Common myeloid progenitor, CD34-positive (primary cell): ENCODE data around the gene KNSTRN.

Source experiments
- CTCF ChIA-PET: fragments of 350-600 bp; sonication (Branson Sonifier 250); formaldehyde crosslinking; loops from one replicate; lab custom pipeline; 2021; ENCODE audit warnings: antibody characterized with exemption; lab: Charles Lee
- POLR2A ChIA-PET: fragments of 350-600 bp; sonication (Branson Sonifier 250); formaldehyde crosslinking; loops from one replicate; lab custom pipeline; 2021; ENCODE audit warnings: antibody characterized with exemption; lab: Charles Lee
- DNase-seq, 3 donors: peaks; one replicate each; pipeline versions ENCODE4 v3.0.0 to v3.0.0-alpha.2; 2013
- H3K27ac ChIP-seq, 2 experiments: 1 replicate in 1 of 2; 2 replicates in 1 of 2; pipeline ENCODE4 v1.7.0; 2013; ENCODE audit warnings: inconsistent platforms in 2 of 2, low read length in 2 of 2, mild to moderate bottlenecking in 2 of 2, low read depth in 1 of 2, moderate library complexity in 1 of 2; ENCODE audit not compliant: severe bottlenecking in 2 of 2, insufficient read depth in 1 of 2, poor library complexity in 1 of 2
- H3K27me3 ChIP-seq, 5 experiments: replicated peaks in 2 of 5; 1 replicate in 3 of 5; 2 replicates in 2 of 5; pipeline versions ENCODE4 v1.6.1 to v1.7.0; 2013; ENCODE audit warnings: low read length in 4 of 5, mild to moderate bottlenecking in 2 of 5, moderate library complexity in 2 of 5, inconsistent platforms in 1 of 5; ENCODE audit not compliant: insufficient read depth in 5 of 5, control insufficient read depth in 4 of 5
- H3K36me3 ChIP-seq, 4 experiments: 1 replicate in 2 of 4; 2 replicates in 2 of 4; pipeline versions ENCODE4 v1.6.1 to v1.7.0; 2013; ENCODE audit warnings: low read length in 3 of 4, control low read depth in 1 of 4, mild to moderate bottlenecking in 1 of 4; ENCODE audit not compliant: control insufficient read depth in 4 of 4, insufficient read depth in 4 of 4
- H3K4me1 ChIP-seq, 4 experiments: 1 replicate in 3 of 4; 2 replicates in 1 of 4; pipeline versions ENCODE4 v1.6.1 to v1.7.1; 2013; ENCODE audit warnings: low read length in 3 of 4, mild to moderate bottlenecking in 3 of 4, control low read depth in 1 of 4, inconsistent platforms in 1 of 4, moderate library complexity in 1 of 4; ENCODE audit not compliant: control insufficient read depth in 4 of 4, insufficient read depth in 4 of 4; ENCODE audit errors: control extremely low read depth in 1 of 4
- H3K4me3 ChIP-seq, 7 experiments: 1 replicate in 4 of 7; 2 replicates in 3 of 7; pipeline versions ENCODE4 v1.5.1 to v1.7.0; 2013; ENCODE audit warnings: mild to moderate bottlenecking in 7 of 7, low read length in 6 of 7, moderate library complexity in 6 of 7, inconsistent platforms in 2 of 7, low read depth in 2 of 7, control low read depth in 1 of 7; ENCODE audit not compliant: insufficient read depth in 4 of 7, control insufficient read depth in 1 of 7; ENCODE audit errors: extremely low read depth in 1 of 7
- H3K9me3 ChIP-seq, 5 experiments: 1 replicate in 4 of 5; 2 replicates in 1 of 5; pipeline versions ENCODE4 v1.6.1 to v1.7.1; 2013; ENCODE audit warnings: low read length in 4 of 5, mild to moderate bottlenecking in 2 of 5, inconsistent platforms in 1 of 5, low read depth in 1 of 5, moderate library complexity in 1 of 5; ENCODE audit not compliant: control insufficient read depth in 4 of 5, insufficient read depth in 2 of 5; ENCODE audit errors: control extremely low read depth in 1 of 5
- WGBS: methylation state at CpG from one replicate; pipeline ENCODE4 v1.1.5; 2013; ENCODE audit not compliant: insufficient coverage; 5-methylcytosine and 5-hydroxymethylcytosine counted together

KNSTRN gene

GRCh38 chr15:40440743-40441564 is 58.4 kb downstream of the KNSTRN start, which contains the start of gene BAHD1:
Gene BAHD1, plus strand, starts transcription at chr15:40440953. Its CDS starts 17,512 bp downstream, at chr15:40458465.
- Histone ChIP-seq H3K4me3 (peak within 1 kb of the TSS; percentile 48 to 79 (median 73)), H3K36me3 (peaks cover 0 to 4% (median 0%) of the 10 kb centered on the region in 4 experiments), H3K4me1 (peaks cover 2 to 64% (median 60%) of the 10 kb centered on the region in 4 experiments), H3K9me3 (no peaks in the 10 kb centered on the region), H3K27ac (peak within 1 kb of the TSS in 1 of 2 experiments; percentile 68), H3K27me3 (peaks cover 0 to 42% (median 18%) of the 10 kb centered on the region in 5 experiments)
- ChIA-PET POLR2A (interaction anchor here (0.6 to 1.3 kb wide), 2 partner anchors 14 to 46 kb away, joined by 3 to 4 read pairs; no protein-coding TSS in a partner anchor), CTCF (interaction anchor here (0.8 to 5.0 kb wide), 9 partner anchors 11 to 97 kb away, joined by 3 to 29 read pairs (median 3); no protein-coding TSS in a partner anchor)
- WGBS = 0% methylated on average over 79 of the region's 119 CpGs
- DNase-seq = peak; percentile 94 to 95 (median 95)

- Histone ChIP-seq H3K36me3 (peaks cover 0 to 4% (median 0%) of the 10 kb centered on the region in 4 experiments), H3K4me3 (peak overlapping the region; percentile 37 to 78 (median 73)), H3K27me3 (peaks cover 0 to 33% (median 11%) of the 10 kb centered on the region in 5 experiments), H3K9me3 (no peaks in the 10 kb centered on the region), H3K27ac (no peak overlapping the region), H3K4me1 (peaks cover 2 to 55% (median 52%) of the 10 kb centered on the region in 4 experiments)
- DNase-seq = peak in 2 of 3 donors; percentile 25 to 43
- ChIA-PET POLR2A (no interaction called here), CTCF (interaction anchor here (0.9 to 5.0 kb wide), 6 partner anchors 11 to 106 kb away, joined by 3 to 29 read pairs (median 5); no protein-coding TSS in a partner anchor)
- WGBS = under 1% methylated on average over 71 of the region's 119 CpGs
These were observed 59.3 kb downstream of the KNSTRN start for GRCh38 chr15:40441565-40442531.

- DNase-seq = no peak
- Histone ChIP-seq H3K4me1 (peaks cover 2 to 51% (median 47%) of the 10 kb centered on the region in 4 experiments), H3K4me3 (no peak overlapping the region), H3K36me3 (peaks cover 0 to 4% (median 0%) of the 10 kb centered on the region in 4 experiments), H3K27me3 (peaks cover 0 to 19% (median 6%) of the 10 kb centered on the region in 5 experiments), H3K27ac (no peak overlapping the region), H3K9me3 (no peaks in the 10 kb centered on the region)
- ChIA-PET POLR2A (no interaction called here), CTCF (interaction anchor here (0.9 to 5.0 kb wide), 9 partner anchors 10 to 107 kb away, joined by 3 to 29 read pairs (median 3); no protein-coding TSS in a partner anchor)
- 90% methylated on average over 2 of the region's 4 CpGs for WGBS
These were observed 60.7 kb downstream of the KNSTRN start for GRCh38 chr15:40443255-40443654.

- 49% methylated on average over 2 of the region's 3 CpGs for WGBS
- Histone ChIP-seq H3K27me3 (peaks cover 0 to 13% (median 4%) of the 10 kb centered on the region in 5 experiments), H3K27ac (no peak overlapping the region), H3K4me1 (peaks cover 2 to 51% (median 47%) of the 10 kb centered on the region in 4 experiments), H3K9me3 (no peaks in the 10 kb centered on the region), H3K4me3 (no peak overlapping the region), H3K36me3 (peaks cover 0 to 4% (median 0%) of the 10 kb centered on the region in 4 experiments)
- POLR2A ChIA-PET = no interaction called here
- DNase-seq = no peak
- CTCF ChIA-PET = interaction anchor here (0.9 to 5.0 kb wide), 6 partner anchors 9 to 108 kb away, joined by 3 to 29 read pairs (median 4); no protein-coding TSS in a partner anchor
These were observed 61.3 kb downstream of the KNSTRN start for GRCh38 chr15:40443846-40444245.
